Stimulated activated naive CD8-positive, alpha-beta T cell treated with anti-CD3 and anti-CD28 coated beads, Interleukin-15, Interleukin-2, amounts not matched to agents 100 U/mL and 50 U/mL, for 24 hours (primary cell): ENCODE measurements around the gene TBX4.

Source experiments
- ATAC-seq: fragments of 150-1000 bp; cut with Tn5 transposase; one replicate; pipeline ENCODE4 v1.10.0; 2021
- DNase-seq: peaks from one replicate; pipeline ENCODE4 v3.0.0; 2021

TBX4 gene

GRCh38 chr17:61412860-61413660 lies 39.2 kb upstream of the TBX4 start:
- DNase-seq = no peak
- no peak for ATAC-seq

- ATAC-seq (no peak), DNase-seq (no peak)
Measured at GRCh38 chr17:61413661-61414126, 38.5 kb upstream of the TBX4 start.

GRCh38 chr17:61414141-61414935 lies 37.9 kb upstream of the TBX4 start:
- DNase-seq = no peak
- no peak for ATAC-seq

- no peak for ATAC-seq
- DNase-seq = no peak
Measured at GRCh38 chr17:61414936-61415251, 37.3 kb upstream of the TBX4 start.

- ATAC-seq (no peak), DNase-seq (no peak)
Measured at GRCh38 chr17:61415374-61416210, 36.6 kb upstream of the TBX4 start.

GRCh38 chr17:61416211-61416539 lies 36.0 kb upstream of the TBX4 start:
- ATAC-seq (no peak), DNase-seq (no peak)

- DNase-seq = peak; percentile 71
- ATAC-seq = peak; percentile 53
Measured at GRCh38 chr17:61416540-61417363, 35.5 kb upstream of the TBX4 start.

- no peak for DNase-seq
- ATAC-seq = no peak
Measured at GRCh38 chr17:61418449-61418848, 33.8 kb upstream of the TBX4 start.

GRCh38 chr17:61419496-61420046 lies 32.7 kb upstream of the TBX4 start:
- DNase-seq (no peak), ATAC-seq (no peak)

- no peak for ATAC-seq
Measured at GRCh38 chr17:61420052-61420451, 32.2 kb upstream of the TBX4 start.

GRCh38 chr17:61420745-61421398 lies 31.4 kb upstream of the TBX4 start:
- ATAC-seq (no peak), DNase-seq (no peak)

More at GRCh38 chr17:61420052-61420451, 32.2 kb upstream of the TBX4 start:
- no peak for DNase-seq

- DNase-seq (no peak), ATAC-seq (no peak)
Measured at GRCh38 chr17:61421460-61421859, 30.8 kb upstream of the TBX4 start.

GRCh38 chr17:61422116-61422799 lies 30.0 kb upstream of the TBX4 start:
- ATAC-seq = no peak
- DNase-seq = no peak

GRCh38 chr17:61422869-61423268 lies 29.4 kb upstream of the TBX4 start:
- DNase-seq (no peak), ATAC-seq (no peak)

- ATAC-seq (no peak), DNase-seq (no peak)
Measured at GRCh38 chr17:61423967-61424649, 28.1 kb upstream of the TBX4 start.

GRCh38 chr17:61425682-61426481 lies 26.3 kb upstream of the TBX4 start:
- no peak for DNase-seq

GRCh38 chr17:61426482-61427304 lies 25.5 kb upstream of the TBX4 start:
- DNase-seq = no peak

More at GRCh38 chr17:61425682-61426481, 26.3 kb upstream of the TBX4 start:
- ATAC-seq = no peak

GRCh38 chr17:61427567-61427966 lies 24.7 kb upstream of the TBX4 start:
- no peak for ATAC-seq
- DNase-seq = no peak

More at GRCh38 chr17:61426482-61427304, 25.5 kb upstream of the TBX4 start:
- no peak for ATAC-seq
